Ascending aorta (tissue), 2 donors: Measurements from ENCODE around the gene METTL25. TPM values are rescaled to one million over a fixed set of nuclear protein-coding genes. Genes with fewer than 3 reads are reported as not detected.

Experiments used
- DNase-seq, 2 donors: peaks; one replicate each; pipeline ENCODE4 v3.0.0-alpha.2; 2019; ENCODE audit warnings: low spot score in 2 of 2
- H3K27ac ChIP-seq, 2 donors: fragments of 200-600 bp; sonication (generic); one replicate each; pipeline ENCODE4 v1.5.1; 2016 to 2017; ENCODE audit warnings: mild to moderate bottlenecking in 1 of 2
- H3K27me3 ChIP-seq: fragments of 200-600 bp; sonication (generic); one replicate; pipeline ENCODE4 v1.5.1; 2017
- H3K36me3 ChIP-seq, 2 donors: fragments of 200-600 bp; sonication (generic); one replicate each; pipeline ENCODE4 v1.5.1; 2016
- H3K4me1 ChIP-seq, 2 donors: fragments of 200-600 bp; sonication (generic); one replicate each; pipeline ENCODE4 v1.5.1; 2016 to 2017; ENCODE audit warnings: mild to moderate bottlenecking in 1 of 2
- H3K4me3 ChIP-seq, 2 donors: fragments of 200-600 bp; sonication (generic); one replicate each; pipeline ENCODE4 v1.5.1; 2016 to 2017; ENCODE audit warnings: mild to moderate bottlenecking in 1 of 2
- H3K9me3 ChIP-seq, 2 donors: fragments of 200-600 bp; sonication (generic); one replicate each; pipeline ENCODE4 v1.5.1; 2016
- intact Hi-C: fragments of 100-400 bp; cut with DNase I; formaldehyde crosslinking; loops from one replicate; pipeline ENCODE4 v1.15.1; 2023
- total RNA-seq: library from RNA; depleted of rRNA; stranded (reverse); fragments of >200 nt; gene quantifications from one replicate; pipeline ENCODE4 v1.1.0, GENCODE V29; 2016
- TF ChIP-seq, protein P1 (sequence below), 3 experiments: fragments of 200-600 bp in 2 of 3; fragments of 450-650 bp in 1 of 3; sonication (generic) in 2 of 3; IDR thresholded peaks; one replicate each; pipeline ENCODE4 v1.5.1; 2016 to 2019; ENCODE audit warnings: antibody characterized with exemption in 3 of 3, mild to moderate bottlenecking in 1 of 3, moderate library complexity in 1 of 3

Gene METTL25
- total RNA-seq, 1 donor from 2014 or later = 2.2 TPM

GRCh38 chr12:82474798-82475184, 116.5 kb downstream of the METTL25 start:
- Histone ChIP-seq H3K27me3 (no peaks in the 10 kb centered on the region), H3K4me1 (no peaks in the 10 kb centered on the region), H3K4me3 (no peak overlapping the region), H3K9me3 (peaks cover 5 to 9% of the 10 kb centered on the region in 2 donors), H3K36me3 (peaks cover 3 to 24% of the 10 kb centered on the region in 2 donors), H3K27ac (no peak overlapping the region)
- intact Hi-C loops = no loop called here
- TF ChIP-seq, protein P1, sequence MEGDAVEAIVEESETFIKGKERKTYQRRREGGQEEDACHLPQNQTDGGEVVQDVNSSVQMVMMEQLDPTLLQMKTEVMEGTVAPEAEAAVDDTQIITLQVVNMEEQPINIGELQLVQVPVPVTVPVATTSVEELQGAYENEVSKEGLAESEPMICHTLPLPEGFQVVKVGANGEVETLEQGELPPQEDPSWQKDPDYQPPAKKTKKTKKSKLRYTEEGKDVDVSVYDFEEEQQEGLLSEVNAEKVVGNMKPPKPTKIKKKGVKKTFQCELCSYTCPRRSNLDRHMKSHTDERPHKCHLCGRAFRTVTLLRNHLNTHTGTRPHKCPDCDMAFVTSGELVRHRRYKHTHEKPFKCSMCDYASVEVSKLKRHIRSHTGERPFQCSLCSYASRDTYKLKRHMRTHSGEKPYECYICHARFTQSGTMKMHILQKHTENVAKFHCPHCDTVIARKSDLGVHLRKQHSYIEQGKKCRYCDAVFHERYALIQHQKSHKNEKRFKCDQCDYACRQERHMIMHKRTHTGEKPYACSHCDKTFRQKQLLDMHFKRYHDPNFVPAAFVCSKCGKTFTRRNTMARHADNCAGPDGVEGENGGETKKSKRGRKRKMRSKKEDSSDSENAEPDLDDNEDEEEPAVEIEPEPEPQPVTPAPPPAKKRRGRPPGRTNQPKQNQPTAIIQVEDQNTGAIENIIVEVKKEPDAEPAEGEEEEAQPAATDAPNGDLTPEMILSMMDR (IDR thresholded peaks at IDR 0.05) = no peak
- no peak for DNase-seq

DNA sequence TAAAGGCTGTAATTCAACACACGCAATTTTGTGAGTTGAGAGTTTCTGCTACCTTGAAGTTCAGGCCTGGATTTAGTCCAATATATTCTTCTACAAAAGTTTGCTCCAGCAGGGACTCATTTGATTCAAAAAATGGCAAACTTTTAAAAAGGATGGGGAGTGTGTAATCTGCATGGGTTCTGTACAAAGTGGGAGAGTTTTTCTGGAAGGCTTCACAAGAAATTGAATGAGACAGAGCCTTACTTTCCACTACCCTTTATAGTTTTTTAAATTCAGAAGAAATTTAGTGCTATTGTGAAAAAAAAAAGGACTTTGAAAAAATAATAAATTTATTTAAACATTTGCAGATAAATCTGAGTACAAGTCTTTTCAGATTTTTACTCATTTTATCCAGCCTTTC, 116.9 kb downstream of the METTL25 start:
- intact Hi-C loops = no loop called here

GRCh38 chr12:82476511-82476910, 118.2 kb downstream of the METTL25 start:
- Histone ChIP-seq H3K4me1 (no peaks in the 10 kb centered on the region), H3K27ac (no peak overlapping the region), H3K36me3 (peaks cover 3 to 18% of the 10 kb centered on the region in 2 donors), H3K4me3 (no peak overlapping the region), H3K9me3 (peaks cover 4 to 5% of the 10 kb centered on the region in 2 donors), H3K27me3 (no peaks in the 10 kb centered on the region)
- DNase-seq = no peak
- TF ChIP-seq, protein P1 (IDR thresholded peaks at IDR 0.05) = no peak
- intact Hi-C loops = no loop called here

More for the DNA sequence above, 116.9 kb downstream of the METTL25 start:
- Histone ChIP-seq H3K4me1 (no peaks in the 10 kb centered on the region), H3K4me3 (no peak overlapping the region), H3K9me3 (peaks cover 5 to 9% of the 10 kb centered on the region in 2 donors), H3K27ac (no peak overlapping the region), H3K36me3 (peaks cover 3 to 24% of the 10 kb centered on the region in 2 donors), H3K27me3 (no peaks in the 10 kb centered on the region)
- DNase-seq = no peak
- TF ChIP-seq, protein P1 (IDR thresholded peaks at IDR 0.05) = no peak

DNA sequence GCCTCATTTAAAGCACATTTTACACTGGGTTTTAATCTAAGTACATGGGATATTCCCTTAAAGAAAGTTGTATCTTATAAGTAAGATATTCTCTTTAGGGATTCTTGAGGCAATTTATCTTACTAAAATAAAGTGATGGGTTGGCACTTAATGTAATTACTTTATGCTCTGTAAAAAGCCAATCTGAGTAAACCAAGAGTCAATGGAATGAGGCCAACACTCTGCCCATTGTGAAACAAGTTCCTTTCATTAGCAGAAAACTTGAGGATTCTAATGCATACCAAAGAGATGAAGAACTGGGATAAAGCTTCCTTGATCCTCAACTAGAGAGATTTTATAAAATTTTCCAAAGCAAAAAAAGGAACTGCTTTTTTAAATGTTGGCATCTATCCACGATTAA, 121.2 kb downstream of the METTL25 start:
- intact Hi-C loops = no loop called here
- H3K9me3 ChIP-seq = peaks cover 0 to 4% of the 10 kb centered on the region in 2 donors
- no peak for DNase-seq

DNA sequence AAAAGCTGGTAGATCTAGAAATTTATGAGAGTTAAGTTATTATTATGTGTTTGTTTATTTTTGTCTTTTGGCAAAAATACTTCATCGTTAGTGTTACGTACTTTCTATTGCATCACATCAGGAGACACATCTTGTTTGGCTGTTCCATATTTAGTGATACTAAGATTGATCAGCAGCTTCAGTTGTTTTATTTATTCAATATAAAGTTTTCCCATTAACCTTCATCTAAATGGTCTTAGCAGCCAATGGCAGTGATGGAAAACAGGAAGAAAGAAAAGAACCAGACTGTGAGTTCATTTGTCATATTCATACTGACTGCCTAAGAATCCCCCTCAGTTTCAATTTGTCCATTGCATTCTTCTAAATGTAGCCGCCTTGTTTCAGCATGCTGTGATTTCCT, 122.3 kb downstream of the METTL25 start:
- Histone ChIP-seq H3K4me1 (no peaks in the 10 kb centered on the region), H3K9me3 (peaks cover 0 to 9% of the 10 kb centered on the region in 2 donors), H3K27me3 (no peaks in the 10 kb centered on the region), H3K4me3 (no peak overlapping the region), H3K36me3 (no peaks in the 10 kb centered on the region), H3K27ac (no peak overlapping the region)
- TF ChIP-seq, protein P1 (IDR thresholded peaks at IDR 0.05) = no peak
- no peak for DNase-seq
- intact Hi-C loops = no loop called here

More for the DNA sequence above, 121.2 kb downstream of the METTL25 start:
- Histone ChIP-seq H3K4me1 (no peaks in the 10 kb centered on the region), H3K36me3 (peaks cover 0 to 2% of the 10 kb centered on the region in 2 donors), H3K27ac (no peak overlapping the region), H3K4me3 (no peak overlapping the region), H3K27me3 (no peaks in the 10 kb centered on the region)
- TF ChIP-seq, protein P1 (IDR thresholded peaks at IDR 0.05) = no peak

DNA sequence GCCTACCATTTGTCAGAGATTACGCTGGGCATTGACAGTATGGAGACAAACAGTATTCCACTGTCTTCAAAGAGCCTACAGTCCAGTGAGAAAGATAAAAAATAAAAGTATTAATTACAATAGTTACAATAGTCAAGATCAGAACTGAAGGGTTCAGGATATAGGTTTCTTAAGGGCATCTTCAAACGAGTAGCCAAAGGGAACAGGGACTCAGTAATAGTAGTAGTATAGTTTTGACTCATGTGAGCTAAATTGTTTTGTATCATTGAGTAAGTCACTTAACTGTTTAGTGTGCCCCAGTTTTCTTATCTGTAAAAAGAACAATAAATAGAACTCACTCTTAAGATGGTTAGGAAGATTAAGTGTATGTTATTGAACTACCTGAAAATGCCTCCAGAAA, 123.6 kb downstream of the METTL25 start:
- H3K4me1 ChIP-seq = no peaks in the 10 kb centered on the region
- TF ChIP-seq, protein P1 (IDR thresholded peaks at IDR 0.05) = no peak

More for the DNA sequence above, 123.6 kb downstream of the METTL25 start:
- H3K27me3 ChIP-seq = no peaks in the 10 kb centered on the region
- H3K4me3 ChIP-seq = no peak overlapping the region
- H3K9me3 ChIP-seq = peaks cover 0 to 9% of the 10 kb centered on the region in 2 donors
- intact Hi-C loops = no loop called here
- no peak overlapping the region for H3K27ac ChIP-seq
- no peaks in the 10 kb centered on the region for H3K36me3 ChIP-seq
- no peak for DNase-seq
